Measurements from ENCODE around the gene ANO8. TPM values are rescaled to one million over a fixed set of nuclear protein-coding genes. Genes with fewer than 3 reads are reported as not detected.

The ANO8 gene
- total and polyA plus RNA-seq, 2 experiments from 2014 or later = 3.6 to 21.1 TPM

GRCh38 chr19:17329366-17330261 is 5.0 kb downstream of the ANO8 start:
- Histone ChIP-seq H3K9me3 (ENCODE audit: low read depth) (no peaks in the 10 kb centered on the region), H3K4me3 (no peak overlapping the region), H3K36me3 (no peaks in the 10 kb centered on the region), H3K4me1 (ENCODE audit: low read depth) (peaks cover 4% of the 10 kb centered on the region), H3K27me3 (peaks cover 13% of the 10 kb centered on the region), H3K27ac (no peak overlapping the region)
- no peak for DNase-seq (ENCODE audit: low read depth in 1 of 2, low spot score in 1 of 2)
- TF ChIP-seq CTCF (IDR thresholded peaks at IDR 0.05; ENCODE audit: low read depth, low read length) = no peak

DNA sequence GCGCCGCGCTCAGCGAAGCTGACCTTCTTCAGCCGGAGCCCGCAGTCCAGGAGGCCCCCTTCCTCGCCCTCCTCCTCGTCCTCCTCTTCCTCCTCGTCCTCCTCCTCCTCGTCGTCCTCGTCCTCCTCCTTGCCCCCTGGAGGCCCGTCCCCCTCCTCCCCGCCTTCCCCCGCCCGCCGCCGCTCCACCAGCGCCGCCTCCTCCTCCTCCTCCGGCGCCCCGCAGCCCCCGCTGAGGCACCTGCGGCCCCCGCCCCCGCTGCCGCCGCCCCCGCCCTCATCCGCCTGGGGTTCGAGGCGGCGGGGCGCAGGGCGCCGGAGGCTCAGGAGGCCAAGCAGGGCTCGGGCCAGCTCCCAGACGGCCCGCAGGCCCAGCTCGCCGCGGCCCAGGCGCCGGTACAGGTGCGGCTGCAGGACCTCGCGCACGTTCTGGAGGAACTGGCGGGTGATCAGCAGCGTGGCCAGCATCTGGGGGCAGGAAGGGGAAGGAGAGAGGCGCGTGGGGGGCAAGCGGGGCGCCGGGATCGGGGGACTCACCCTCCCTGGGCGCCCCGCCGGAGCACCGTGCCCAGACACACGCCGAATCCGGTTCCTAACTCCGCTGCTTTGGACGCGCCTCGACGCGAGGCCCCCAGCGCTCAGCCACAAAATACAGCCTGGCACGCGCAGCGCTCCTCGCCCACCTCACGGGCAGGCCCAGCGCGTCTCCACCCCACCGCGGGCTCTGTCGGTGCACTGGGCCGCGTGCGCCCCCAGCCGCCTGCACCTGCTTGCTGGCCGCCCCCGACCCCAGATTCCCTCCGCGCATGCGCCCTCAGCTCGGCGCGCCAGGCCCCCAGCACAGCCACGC is 5.9 kb downstream of the ANO8 start:
- no peaks in the 10 kb centered on the region for H3K9me3 ChIP-seq (ENCODE audit: low read depth)
- no peaks in the 10 kb centered on the region for H3K36me3 ChIP-seq
- no peak overlapping the region for H3K27ac ChIP-seq
- no peak for TF ChIP-seq CTCF (IDR thresholded peaks at IDR 0.05; ENCODE audit: low read depth, low read length)
- peaks cover 13% of the 10 kb centered on the region for H3K27me3 ChIP-seq
- peak overlapping the region; percentile 48 for H3K4me3 ChIP-seq
- no peak for DNase-seq (ENCODE audit: low read depth in 1 of 2, low spot score in 1 of 2)
- peaks cover 4% of the 10 kb centered on the region for H3K4me1 ChIP-seq (ENCODE audit: low read depth)

GRCh38 chr19:17327654-17328516 is 6.8 kb downstream of the ANO8 start:
- Histone ChIP-seq H3K4me1 (ENCODE audit: low read depth) (peaks cover 4% of the 10 kb centered on the region), H3K27ac (peak overlapping the region; percentile 43), H3K4me3 (peak overlapping the region; percentile 48), H3K9me3 (ENCODE audit: low read depth) (no peaks in the 10 kb centered on the region), H3K27me3 (peaks cover 13% of the 10 kb centered on the region), H3K36me3 (no peaks in the 10 kb centered on the region)
- peak; percentile 83 to 89 for DNase-seq (ENCODE audit: low read depth in 1 of 2, low spot score in 1 of 2)
- TF ChIP-seq CTCF (IDR thresholded peaks at IDR 0.05; ENCODE audit: low read depth, low read length) = peak; percentile 64

GRCh38 chr19:17327068-17327653 is 7.5 kb downstream of the ANO8 start:
- TF ChIP-seq CTCF (IDR thresholded peaks at IDR 0.05; ENCODE audit: low read depth, low read length) = no peak
- no peak overlapping the region for H3K27ac ChIP-seq

DNA sequence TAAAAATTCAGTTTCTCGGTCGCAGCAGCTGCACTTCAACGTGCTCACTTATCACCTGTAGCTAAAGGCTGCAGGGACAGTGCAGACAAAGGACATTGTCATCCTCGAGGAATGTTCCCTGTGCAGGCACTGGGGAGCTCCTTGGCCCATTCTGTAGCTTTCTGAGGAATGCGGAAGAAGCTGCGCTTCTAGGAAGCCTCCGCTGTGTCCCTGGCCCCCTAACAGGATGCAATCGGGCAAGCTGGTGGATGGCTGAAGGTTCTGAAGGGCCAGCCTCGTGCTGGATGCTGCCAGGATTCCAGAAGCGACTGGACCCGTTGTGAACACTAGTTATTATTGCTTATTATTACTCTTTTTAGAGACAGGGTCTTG is 8.1 kb downstream of the ANO8 start:
- no peak for DNase-seq (ENCODE audit: low read depth in 1 of 2, low spot score in 1 of 2)
- TF ChIP-seq CTCF (IDR thresholded peaks at IDR 0.05; ENCODE audit: low read depth, low read length) = no peak
- Histone ChIP-seq H3K27ac (no peak overlapping the region), H3K4me3 (no peak overlapping the region), H3K36me3 (no peaks in the 10 kb centered on the region), H3K4me1 (ENCODE audit: low read depth) (peaks cover 4% of the 10 kb centered on the region), H3K9me3 (ENCODE audit: low read depth) (no peaks in the 10 kb centered on the region), H3K27me3 (peaks cover 13% of the 10 kb centered on the region)

More at GRCh38 chr19:17327068-17327653, 7.5 kb downstream of the ANO8 start:
- Histone ChIP-seq H3K27me3 (peaks cover 13% of the 10 kb centered on the region), H3K36me3 (no peaks in the 10 kb centered on the region), H3K4me3 (no peak overlapping the region), H3K9me3 (ENCODE audit: low read depth) (no peaks in the 10 kb centered on the region), H3K4me1 (ENCODE audit: low read depth) (peaks cover 4% of the 10 kb centered on the region)
- no peak for DNase-seq (ENCODE audit: low read depth in 1 of 2, low spot score in 1 of 2)
